ENCODE results near the gene PDP2. TPM values are rescaled to one million over a fixed set of nuclear protein-coding genes. Genes with fewer than 3 reads are reported as not detected.

The PDP2 gene
- total RNA-seq, 1 experiment from 2014 or later, result 28.4 TPM

DNA sequence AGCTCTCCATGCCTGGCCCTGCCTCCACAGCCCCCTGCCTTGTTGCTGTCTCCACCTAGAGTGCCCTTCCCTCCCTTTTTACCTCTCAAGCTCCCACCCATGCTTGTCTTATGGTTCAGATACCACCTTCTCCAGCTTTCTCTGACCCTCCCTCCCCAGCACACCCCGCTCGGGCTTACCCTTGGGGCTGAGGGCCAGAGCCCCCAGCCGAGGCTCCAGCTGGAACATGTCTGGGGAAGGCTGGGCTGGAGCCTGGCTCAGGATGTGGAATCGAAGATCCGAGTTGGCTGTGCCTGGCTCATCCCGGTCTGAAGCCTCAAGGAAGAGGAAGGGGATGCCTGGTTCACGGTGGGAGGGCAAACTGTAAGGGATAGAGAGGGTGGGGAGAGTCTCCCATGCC is 34.7 kb downstream of the PDP2 start (continued):
- TF ChIP-seq, protein P1, sequence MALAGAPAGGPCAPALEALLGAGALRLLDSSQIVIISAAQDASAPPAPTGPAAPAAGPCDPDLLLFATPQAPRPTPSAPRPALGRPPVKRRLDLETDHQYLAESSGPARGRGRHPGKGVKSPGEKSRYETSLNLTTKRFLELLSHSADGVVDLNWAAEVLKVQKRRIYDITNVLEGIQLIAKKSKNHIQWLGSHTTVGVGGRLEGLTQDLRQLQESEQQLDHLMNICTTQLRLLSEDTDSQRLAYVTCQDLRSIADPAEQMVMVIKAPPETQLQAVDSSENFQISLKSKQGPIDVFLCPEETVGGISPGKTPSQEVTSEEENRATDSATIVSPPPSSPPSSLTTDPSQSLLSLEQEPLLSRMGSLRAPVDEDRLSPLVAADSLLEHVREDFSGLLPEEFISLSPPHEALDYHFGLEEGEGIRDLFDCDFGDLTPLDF (CRISPR knock-in tag; IDR thresholded peaks at IDR 0.05), result no peak

DNA sequence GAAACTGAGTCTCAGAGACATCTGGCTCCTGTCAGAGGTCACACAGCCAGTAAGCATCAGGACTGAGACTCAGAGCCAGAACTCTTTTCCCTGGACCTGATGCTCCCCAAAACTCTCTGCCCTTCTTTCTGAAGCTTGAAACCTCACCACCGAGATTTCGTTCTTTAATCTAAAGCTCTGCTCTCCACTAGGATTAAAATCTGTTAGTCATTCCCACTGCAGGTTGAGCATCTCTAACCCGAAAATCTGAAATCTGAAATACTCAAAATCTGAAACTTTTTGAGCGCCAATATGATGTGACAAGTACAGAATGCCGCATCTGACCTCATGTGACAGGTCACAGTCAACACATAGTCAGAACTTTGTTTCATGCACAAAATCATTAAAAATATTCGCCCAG is 36.2 kb downstream of the PDP2 start:
- ChIA-PET POLR2A (no interaction called here), CTCF (interaction anchor here (0.9 to 6.0 kb wide), 5 partner anchors 9 to 239 kb away, joined by 3 to 31 read pairs (median 4); partner anchors contain the start of genes CES3 and RRAD)
- DNase-seq (ENCODE audit: low spot score) (no peak), ATAC-seq (no peak)
- TF ChIP-seq, protein P2, sequence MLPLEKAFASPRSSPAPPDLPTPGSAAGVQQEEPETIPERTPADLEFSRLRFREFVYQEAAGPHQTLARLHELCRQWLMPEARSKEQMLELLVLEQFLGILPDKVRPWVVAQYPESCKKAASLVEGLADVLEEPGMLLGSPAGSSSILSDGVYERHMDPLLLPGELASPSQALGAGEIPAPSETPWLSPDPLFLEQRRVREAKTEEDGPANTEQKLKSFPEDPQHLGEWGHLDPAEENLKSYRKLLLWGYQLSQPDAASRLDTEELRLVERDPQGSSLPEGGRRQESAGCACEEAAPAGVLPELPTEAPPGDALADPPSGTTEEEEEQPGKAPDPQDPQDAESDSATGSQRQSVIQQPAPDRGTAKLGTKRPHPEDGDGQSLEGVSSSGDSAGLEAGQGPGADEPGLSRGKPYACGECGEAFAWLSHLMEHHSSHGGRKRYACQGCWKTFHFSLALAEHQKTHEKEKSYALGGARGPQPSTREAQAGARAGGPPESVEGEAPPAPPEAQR (CRISPR knock-in tag; IDR thresholded peaks at IDR 0.05), result no peak
- TF ChIP-seq KAT7 (CRISPR knock-in tag; IDR thresholded peaks at IDR 0.05; ENCODE audit: borderline replicate concordance) (no peak), FOXJ3 (CRISPR knock-in tag; IDR thresholded peaks at IDR 0.05; ENCODE audit: borderline replicate concordance) (no peak), GABPB1 (CRISPR knock-in tag; IDR thresholded peaks at IDR 0.05) (no peak), MYBL2 (CRISPR knock-in tag; IDR thresholded peaks at IDR 0.05) (no peak), ZNF396 (CRISPR knock-in tag; IDR thresholded peaks at IDR 0.05; ENCODE audit: borderline replicate concordance) (no peak)
- TF ChIP-seq, protein P3, sequence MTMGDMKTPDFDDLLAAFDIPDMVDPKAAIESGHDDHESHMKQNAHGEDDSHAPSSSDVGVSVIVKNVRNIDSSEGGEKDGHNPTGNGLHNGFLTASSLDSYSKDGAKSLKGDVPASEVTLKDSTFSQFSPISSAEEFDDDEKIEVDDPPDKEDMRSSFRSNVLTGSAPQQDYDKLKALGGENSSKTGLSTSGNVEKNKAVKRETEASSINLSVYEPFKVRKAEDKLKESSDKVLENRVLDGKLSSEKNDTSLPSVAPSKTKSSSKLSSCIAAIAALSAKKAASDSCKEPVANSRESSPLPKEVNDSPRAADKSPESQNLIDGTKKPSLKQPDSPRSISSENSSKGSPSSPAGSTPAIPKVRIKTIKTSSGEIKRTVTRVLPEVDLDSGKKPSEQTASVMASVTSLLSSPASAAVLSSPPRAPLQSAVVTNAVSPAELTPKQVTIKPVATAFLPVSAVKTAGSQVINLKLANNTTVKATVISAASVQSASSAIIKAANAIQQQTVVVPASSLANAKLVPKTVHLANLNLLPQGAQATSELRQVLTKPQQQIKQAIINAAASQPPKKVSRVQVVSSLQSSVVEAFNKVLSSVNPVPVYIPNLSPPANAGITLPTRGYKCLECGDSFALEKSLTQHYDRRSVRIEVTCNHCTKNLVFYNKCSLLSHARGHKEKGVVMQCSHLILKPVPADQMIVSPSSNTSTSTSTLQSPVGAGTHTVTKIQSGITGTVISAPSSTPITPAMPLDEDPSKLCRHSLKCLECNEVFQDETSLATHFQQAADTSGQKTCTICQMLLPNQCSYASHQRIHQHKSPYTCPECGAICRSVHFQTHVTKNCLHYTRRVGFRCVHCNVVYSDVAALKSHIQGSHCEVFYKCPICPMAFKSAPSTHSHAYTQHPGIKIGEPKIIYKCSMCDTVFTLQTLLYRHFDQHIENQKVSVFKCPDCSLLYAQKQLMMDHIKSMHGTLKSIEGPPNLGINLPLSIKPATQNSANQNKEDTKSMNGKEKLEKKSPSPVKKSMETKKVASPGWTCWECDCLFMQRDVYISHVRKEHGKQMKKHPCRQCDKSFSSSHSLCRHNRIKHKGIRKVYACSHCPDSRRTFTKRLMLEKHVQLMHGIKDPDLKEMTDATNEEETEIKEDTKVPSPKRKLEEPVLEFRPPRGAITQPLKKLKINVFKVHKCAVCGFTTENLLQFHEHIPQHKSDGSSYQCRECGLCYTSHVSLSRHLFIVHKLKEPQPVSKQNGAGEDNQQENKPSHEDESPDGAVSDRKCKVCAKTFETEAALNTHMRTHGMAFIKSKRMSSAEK (CRISPR knock-in tag; IDR thresholded peaks at IDR 0.05; ENCODE audit: borderline replicate concordance), result no peak
- TF ChIP-seq, protein P4, sequence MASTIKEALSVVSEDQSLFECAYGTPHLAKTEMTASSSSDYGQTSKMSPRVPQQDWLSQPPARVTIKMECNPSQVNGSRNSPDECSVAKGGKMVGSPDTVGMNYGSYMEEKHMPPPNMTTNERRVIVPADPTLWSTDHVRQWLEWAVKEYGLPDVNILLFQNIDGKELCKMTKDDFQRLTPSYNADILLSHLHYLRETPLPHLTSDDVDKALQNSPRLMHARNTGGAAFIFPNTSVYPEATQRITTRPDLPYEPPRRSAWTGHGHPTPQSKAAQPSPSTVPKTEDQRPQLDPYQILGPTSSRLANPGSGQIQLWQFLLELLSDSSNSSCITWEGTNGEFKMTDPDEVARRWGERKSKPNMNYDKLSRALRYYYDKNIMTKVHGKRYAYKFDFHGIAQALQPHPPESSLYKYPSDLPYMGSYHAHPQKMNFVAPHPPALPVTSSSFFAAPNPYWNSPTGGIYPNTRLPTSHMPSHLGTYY (CRISPR knock-in tag; IDR thresholded peaks at IDR 0.05), result no peak
- TF ChIP-seq, protein P5, sequence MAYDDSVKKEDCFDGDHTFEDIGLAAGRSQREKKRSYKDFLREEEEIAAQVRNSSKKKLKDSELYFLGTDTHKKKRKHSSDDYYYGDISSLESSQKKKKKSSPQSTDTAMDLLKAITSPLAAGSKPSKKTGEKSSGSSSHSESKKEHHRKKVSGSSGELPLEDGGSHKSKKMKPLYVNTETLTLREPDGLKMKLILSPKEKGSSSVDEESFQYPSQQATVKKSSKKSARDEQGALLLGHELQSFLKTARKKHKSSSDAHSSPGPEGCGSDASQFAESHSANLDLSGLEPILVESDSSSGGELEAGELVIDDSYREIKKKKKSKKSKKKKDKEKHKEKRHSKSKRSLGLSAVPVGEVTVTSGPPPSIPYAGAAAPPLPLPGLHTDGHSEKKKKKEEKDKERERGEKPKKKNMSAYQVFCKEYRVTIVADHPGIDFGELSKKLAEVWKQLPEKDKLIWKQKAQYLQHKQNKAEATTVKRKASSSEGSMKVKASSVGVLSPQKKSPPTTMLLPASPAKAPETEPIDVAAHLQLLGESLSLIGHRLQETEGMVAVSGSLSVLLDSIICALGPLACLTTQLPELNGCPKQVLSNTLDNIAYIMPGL (CRISPR knock-in tag; IDR thresholded peaks at IDR 0.05), result no peak
- TF ChIP-seq, protein P6, sequence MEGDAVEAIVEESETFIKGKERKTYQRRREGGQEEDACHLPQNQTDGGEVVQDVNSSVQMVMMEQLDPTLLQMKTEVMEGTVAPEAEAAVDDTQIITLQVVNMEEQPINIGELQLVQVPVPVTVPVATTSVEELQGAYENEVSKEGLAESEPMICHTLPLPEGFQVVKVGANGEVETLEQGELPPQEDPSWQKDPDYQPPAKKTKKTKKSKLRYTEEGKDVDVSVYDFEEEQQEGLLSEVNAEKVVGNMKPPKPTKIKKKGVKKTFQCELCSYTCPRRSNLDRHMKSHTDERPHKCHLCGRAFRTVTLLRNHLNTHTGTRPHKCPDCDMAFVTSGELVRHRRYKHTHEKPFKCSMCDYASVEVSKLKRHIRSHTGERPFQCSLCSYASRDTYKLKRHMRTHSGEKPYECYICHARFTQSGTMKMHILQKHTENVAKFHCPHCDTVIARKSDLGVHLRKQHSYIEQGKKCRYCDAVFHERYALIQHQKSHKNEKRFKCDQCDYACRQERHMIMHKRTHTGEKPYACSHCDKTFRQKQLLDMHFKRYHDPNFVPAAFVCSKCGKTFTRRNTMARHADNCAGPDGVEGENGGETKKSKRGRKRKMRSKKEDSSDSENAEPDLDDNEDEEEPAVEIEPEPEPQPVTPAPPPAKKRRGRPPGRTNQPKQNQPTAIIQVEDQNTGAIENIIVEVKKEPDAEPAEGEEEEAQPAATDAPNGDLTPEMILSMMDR (IDR thresholded peaks at IDR 0.05), result no peak
- Mint-ChIP-seq H3K4me1 (no peaks in the 10 kb centered on the region), H3K36me3 (no peaks in the 10 kb centered on the region), H3K4me3 (no peak overlapping the region), H3K27ac (no peak overlapping the region), H3K27me3 (ENCODE audit: low read depth) (peaks cover 6% of the 10 kb centered on the region), H3K9me3 (no peaks in the 10 kb centered on the region)

Measured in WTC11 (cell line).